ENCODE data around the gene SMOC2.
"Not testable (repeated sequence)": the region's sequence is repeated elsewhere in the genome, so short reads cannot be mapped to it uniquely, and the experiment has no call there.

Gene SMOC2

DNA sequence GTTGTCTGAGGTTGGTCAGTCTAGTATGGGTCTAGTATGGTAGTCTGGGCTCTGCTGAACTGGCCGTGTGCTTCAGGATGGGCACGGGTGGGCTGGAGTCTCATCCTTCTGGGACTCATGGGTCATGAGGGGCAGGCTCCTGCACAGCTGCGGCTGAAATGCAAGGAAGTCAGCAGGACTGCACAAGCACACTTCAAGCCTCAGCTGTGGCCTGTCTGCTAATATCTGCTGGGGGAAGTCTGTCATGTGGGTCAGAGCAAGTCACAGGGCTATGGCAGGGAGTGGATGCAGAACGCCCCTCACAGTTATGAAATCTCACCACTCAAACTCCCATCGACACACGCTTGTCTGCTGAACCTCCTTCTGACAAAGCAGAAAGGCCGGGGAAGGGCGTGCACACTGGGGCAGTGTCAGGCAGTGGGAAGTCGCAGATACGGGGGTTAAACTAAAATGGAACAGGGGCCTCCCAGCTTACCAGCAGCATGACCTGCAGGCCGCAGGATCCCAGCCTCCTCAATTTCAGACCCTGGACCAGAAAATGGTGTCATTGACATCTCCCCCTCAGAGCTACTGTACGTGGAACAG, 229.5 kb downstream of the SMOC2 start:
- DNase-seq: no peak

DNA sequence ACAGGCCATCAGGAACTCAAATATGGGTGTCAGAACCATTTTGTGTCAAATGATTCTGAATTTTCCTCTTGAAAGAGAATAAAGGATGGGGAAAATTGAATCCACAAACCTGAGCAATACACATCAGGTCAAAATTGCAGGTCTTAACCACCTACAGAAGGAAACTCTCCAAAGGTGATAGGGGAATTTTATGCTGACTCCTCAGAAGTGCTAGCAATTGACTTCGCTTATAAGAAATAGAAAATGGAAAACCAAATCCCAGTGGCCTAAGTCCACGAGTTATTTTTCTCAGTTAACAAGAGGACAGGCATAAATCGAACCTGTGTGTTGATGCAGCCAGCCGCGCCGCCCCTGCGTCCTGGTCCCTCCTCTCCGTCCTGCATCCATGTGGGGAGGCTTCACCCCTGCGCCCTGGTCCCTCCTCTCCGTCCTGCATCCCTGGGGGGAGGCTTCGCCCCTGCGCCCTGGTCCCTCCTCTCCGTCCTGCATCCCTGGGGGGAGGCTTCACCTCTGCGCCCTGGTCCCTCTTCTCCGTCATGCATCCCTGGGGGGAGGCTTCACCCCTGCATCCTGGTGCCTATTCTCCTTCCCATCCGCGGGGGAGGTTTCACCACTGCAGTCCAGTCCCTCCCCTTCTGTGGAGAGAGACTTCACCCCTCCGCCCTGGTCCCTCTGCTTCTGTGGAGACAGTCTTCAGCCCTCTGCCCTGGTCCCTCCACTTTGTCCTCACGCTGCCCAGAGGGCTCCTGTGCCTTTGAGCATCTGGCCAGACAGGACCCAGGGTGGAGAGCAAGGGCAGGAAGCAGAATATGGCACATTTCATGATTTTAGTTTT, 230.3 kb downstream of the SMOC2 start:
- DNase-seq: no peak

DNA sequence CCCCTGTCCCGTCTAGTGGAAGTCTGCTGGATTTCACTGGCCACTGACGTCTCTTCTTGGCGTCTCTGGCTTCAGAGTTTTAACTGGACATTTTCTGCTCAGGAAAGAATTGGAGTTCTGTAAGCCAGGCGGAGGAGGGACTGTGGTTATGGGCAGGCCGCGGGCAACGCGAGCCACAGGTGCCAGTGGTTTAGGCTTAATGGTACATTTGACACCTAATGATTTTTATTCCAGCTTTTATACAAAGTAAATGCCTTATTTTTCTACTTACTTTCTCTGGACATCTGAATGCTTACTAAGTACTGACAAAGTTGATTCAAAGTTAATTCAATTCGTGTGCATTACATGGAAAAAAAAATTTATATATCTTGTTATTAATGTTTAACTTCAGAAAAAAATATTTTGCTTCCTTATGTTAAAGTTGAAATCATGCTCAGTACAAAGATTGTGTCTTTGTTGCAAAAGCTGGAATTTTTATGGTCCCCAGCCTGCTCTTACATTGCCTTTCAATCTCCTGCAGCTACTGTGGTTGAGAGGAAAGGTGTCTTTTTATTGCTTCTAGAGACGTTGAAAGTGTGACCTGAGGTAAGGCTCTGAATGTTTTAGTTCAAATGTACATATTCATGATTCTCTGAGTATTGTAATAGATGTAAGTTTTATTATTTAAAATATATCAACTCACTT, 231.0 kb downstream of the SMOC2 start:
- no peak for DNase-seq

DNA sequence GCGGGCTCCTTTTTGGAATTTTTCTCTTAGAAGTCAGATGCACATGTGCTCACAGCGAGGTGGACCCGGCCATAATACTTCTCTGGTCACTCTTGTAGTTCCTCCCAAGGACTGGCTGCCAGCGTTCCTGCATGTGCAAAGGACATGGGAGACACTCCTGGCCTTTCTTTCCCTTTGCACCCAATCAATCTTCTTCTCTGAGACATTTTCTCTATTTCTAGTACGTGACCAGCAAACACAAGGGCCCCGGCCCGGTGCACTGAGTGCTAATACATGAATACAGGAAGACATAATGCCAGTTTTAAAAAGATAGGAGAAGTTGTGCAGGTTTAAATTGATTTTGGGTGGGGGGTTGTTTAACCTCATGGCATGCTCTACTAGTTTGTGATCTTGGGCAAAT, 233.6 kb downstream of the SMOC2 start:
- no peak for DNase-seq

DNA sequence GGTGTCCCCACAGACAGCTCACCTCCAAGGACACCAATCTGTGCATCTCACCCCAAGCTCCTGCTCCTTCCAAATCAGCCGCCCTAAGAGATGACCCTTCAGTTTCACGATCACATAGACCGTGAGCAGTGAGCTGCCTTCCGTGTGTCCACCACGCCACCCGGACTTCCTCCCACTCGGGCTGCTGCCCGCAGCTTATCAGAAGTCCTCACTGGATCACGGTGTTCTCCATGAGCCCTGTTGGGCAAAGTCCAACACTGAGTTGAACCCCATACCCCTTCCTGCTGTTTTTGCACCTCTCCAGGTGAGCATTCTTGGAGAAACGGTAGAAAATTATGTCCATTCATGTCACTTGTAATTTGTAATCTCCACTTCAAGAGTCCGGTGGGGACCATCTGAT, 234.4 kb downstream of the SMOC2 start:
- no peak for DNase-seq

DNA sequence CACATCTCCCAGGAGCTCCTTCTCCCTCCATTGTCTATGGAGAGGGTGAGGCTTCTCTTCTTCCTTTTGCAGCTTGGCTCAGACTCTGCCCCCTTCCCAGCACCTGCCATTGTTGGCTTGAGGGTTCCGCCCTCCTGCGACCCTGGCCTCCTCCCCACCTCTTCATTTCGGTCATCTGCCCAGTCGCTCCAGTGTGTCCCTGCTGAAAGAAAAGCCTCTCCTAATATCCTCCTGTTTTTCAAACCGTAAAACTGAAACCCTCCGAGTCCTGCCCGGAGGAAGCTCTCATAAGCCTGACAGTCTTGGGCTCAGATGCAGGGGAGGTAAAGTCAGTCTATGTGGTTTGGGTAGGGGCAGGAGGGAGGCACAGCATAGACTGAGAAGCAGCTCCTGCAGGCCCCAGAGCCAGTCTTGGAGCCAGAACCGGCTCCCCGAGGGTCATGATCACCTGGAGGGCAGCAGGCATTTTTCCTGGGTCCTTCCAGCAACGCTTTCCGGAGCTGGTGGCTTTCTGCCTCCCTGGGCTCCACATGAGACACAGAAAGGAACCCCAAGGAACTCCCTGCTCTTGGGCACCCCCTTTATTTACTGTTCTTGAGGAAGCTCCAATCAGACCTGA, 235.1 kb downstream of the SMOC2 start:
- DNase-seq: no peak

DNA sequence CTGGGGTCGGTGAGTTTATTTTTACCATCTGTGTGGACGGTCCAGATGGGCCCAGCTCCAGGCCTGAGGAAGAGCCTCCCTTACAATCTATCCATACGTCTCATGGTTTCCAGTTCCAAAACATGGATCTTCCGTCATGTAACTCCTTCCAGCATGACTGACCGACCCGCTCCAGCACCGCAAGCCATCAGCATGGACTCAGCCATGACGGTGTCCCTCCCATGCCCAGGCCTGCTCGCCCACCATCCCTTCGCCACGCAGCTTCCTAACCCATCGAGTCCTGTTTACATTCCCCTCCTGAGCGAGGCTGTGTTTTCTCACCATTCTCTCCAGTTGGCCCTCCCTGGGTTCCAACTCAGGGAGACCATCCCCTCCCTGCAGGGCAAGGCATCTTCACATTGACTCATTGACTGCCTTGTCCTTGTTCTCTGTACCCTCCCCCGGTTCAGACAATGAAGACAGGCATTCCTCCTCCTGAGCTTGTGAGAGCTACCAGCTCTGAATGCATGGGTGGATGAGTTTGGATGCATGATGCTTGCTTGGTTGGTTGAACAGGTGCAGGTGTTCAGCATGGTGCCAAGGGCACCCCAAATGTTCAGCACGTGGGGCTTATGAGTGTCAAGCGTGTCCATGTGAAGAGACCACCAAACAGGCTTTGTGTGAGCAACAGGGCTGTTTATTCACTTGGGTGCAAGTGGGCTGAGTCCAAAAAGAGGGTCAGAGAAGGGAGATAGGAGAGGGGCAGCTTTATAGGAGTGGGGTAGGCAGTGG, 235.8 kb downstream of the SMOC2 start:
- no peak for DNase-seq

DNA sequence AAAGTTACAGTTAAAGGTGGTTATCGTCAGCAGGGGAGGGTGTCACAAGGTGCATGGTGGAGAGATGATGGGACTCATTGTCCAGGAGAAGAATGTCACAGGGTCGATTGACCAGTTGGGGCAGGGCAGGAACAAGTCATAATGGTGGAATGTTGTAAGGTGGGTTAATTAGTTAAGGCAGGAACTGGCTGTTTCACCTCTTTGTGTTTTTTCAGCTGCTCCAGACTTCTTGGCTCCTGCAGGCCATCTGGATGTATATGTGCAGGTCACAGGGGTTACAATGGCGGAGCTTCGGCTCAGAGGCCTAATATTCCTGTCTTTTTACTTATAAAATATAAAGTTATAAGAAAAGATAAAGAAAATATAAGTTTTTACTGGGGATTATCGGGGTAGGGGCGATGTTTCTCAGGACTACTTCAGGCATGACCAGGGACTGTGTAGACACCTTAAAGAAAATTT, 236.4 kb downstream of the SMOC2 start:
- not testable (repeated sequence) for DNase-seq

DNA sequence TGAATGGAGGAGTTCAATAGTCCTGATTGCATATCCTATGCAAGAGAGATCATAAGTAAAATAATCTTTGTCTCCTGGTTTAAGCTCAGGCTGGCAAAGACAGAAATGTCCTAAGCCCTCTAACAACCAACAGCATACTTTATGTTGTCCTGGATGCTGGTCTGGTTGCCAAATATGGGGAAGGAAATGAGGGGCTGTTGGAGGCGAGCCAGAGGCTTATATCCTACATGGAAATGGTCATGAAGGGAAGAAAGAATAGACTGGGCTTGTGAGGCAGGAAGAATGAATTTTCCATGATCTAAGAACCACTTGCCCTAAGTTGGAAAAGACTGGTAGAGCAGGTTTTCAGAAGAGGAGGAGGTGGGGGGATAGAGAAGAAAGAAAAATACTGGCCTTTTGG, 237.1 kb downstream of the SMOC2 start:
- DNase-seq: no peak

DNA sequence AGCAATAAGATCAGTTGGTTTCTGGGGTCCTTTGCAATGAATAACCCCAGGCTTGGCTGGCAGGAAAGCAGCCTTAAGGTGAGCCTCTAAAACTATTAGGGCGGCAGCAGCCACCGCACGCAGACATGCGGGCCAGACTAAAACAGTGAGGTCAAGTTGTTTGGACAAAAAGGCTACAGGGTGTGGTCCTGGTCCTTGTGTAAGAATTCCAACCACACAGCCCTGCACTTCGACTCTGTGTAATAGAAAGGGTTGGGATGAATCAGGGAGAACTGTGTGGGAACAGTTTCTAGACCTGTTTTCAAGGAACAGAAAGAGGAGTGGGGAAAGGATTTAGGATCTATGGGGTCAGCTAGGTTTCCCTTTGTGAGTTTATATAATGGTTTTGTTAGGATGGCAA, 237.6 kb downstream of the SMOC2 start:
- DNase-seq: no peak

DNA sequence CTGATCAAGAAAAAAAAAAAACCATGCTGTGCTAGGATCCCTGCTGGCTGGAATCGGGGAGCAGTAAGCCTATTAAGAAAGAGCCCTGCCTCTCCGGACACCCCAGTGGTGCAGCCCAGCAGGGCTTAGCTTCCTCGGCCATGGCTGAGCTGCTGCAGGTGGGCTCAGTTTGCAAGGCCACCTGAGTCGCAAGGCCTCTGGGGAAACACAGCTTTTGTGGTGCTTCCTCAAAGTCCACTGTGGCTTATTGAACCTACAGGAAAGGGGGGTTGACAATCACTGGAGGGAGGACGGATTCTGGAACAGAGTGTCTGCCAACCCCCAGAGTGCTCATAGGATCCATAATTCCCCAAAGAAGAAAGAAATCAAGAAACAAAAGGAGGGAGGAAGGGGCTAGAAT, 240.8 kb downstream of the SMOC2 start:
- DNase-seq: no peak

DNA sequence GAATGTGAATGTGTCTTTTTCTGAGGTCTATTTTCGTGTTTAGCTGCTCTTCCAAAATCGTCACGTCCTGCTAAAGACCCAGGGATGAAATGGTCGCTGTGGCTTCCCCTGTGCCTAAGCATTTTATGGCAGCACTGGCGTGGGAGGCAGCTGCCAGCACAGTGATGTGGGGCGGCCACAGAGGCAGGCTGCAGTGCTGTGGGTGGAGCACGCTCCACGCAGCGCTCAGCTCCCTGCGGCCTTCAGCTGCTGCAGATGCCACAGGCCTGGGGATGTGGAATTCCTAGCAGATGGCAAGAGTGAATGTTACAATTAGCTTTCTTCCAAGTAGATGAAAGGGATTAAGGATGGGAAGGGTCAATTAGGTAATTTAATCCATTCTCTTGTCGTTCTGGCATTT, 242.6 kb downstream of the SMOC2 start:
- DNase-seq: no peak

DNA sequence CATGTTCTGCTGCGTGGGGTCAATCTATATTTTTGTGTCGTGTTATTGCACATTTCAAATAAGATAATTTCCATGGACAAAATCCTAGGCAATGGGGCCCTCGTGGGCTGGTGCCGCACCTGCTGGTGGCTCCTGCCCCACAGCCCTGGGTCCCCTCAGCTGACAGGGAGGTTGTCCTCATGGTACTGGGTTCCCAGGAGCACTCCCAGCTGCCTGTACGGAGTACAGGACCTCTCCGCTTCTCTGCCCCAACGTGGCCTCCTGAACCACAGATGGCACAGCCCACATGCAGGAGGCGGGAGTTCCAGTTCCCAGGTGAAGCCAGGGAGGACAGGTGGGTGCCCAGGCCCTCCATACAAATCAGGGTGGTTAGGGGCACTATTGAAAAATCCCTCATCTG, 243.5 kb downstream of the SMOC2 start:
- DNase-seq: no peak

DNA sequence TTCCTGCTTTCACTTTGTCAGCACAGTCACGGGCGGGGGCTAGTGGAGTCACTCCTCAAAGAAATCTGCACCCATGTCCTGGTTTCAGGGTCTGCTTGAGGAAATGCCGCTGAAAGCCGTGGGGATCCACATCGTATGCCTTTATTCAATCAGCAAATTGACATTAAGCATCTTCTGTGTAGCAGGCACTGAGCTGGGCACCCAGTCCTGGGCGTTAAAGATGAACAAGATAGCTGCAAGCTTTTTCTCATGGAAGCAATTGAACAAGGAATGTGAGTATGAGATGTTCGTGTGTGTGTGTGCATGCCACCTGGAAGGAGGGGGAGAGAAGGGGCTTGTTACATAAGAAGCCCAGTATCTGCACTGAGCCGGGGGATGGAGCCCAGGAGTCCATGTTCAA, 243.9 kb downstream of the SMOC2 start:
- no peak for DNase-seq

DNA sequence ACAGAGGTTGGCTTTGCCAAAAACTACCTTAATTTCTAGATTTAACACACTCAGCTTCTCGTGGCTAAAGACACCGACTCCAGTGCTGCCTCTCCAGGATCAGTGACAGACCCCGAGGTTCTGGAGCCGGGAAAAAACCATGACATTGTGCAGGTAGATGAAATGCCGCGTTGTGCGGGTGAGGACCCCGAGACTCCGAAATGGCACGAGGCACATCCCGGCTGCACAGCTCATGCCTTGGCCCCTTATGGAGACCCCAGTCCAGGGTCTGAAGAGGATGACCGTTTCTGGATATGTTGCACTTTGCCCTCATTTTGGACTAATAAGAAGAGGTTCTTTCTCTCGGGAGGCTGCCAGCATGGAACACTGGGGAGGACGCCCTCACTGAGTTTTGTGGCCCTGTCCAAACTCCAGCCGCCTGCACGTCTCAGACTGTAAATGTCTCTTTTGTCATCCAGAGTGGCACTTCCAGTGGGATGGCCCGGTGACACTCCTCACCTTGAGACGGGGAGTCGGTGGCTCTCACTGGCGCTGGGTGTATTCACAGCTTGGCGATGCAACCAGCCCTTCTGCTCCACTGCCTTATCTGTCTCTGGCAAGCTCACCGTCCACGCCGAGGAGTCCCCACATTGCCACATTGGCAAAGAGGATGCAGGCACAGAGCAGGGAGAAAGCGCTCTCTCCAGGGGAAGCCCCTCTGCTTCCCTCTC, 245.2 kb downstream of the SMOC2 start:
- no peak for DNase-seq

DNA sequence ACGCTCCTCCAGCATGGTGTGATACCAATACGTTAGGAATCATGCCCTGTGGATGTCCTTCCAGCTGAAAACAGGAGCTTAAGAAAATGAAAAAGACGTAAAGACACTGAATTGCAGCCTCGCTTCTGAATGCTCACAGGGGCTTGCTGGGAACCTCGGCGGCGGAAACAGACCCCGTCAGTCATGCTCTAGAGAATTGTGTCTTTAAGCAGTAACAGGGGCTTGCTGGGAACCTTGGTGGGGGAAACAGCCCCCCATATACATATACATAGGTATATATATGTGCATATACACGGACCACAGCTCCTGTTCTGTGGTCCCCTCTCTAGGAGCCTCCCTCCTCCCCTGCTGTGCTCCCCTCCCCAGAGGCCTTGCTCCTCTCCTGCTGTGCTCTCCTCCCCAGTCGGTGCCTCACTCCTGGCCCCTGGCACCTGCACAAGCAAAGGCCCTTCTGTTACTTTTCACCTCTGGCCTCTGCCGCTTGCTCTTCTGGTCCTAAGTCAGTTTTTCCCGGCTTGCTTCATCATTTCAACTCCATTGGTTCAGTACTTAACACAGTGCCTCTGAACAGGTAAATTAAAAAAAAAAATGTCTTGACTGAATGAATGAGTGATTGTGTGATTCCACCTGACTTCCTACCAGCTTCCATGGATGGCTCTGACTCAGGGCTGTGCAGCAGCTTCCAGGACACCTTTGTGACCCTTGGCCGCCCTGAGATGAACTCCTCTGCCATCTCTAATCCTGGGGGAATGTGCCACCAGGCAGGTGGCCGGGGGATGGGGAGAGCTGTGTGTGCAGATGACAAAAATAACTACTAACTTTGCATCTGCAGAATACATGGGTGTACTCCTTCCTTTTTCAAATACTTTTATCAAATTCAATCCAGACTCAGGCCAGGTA, 246.1 kb downstream of the SMOC2 start:
- no peak for DNase-seq

DNA sequence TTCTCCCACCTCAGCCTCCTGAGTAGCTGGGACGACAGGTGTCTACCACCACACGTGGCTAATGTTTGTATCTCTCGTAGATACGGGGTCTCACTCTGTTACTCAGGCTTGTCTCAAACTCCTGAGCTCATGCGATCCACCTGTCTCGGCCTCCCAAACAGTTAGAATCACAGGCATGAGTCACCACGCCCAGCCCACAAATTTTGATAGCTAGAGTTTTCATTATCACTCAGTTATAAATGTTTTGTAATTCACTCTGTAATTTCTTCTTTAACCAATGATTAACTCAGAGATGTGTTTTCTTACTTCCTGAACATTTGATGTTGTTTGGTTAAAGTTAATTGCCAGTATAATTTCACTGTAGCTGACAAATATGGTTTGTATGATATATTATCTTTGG, 249.3 kb downstream of the SMOC2 start:
- DNase-seq: no peak

DNA sequence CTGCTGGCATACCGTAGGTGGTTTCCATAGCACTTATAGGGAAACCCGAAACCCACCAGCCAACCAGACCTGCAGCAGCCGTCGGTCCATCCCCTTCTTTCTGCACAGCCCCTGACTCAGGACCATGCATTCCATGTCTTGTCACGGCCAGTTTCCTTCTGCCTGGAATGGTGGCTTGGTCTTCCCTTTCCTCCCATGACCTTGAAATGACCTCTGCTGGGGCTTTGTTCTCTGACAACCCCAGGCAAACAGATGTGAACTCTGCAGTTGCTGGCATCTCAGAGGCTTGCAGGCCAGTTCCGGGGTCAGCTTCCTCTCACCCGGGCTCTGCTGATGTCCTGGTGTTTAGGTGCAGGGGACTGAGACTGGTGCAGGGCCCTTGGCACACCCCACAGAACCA, 250.8 kb downstream of the SMOC2 start:
- no peak for DNase-seq

DNA sequence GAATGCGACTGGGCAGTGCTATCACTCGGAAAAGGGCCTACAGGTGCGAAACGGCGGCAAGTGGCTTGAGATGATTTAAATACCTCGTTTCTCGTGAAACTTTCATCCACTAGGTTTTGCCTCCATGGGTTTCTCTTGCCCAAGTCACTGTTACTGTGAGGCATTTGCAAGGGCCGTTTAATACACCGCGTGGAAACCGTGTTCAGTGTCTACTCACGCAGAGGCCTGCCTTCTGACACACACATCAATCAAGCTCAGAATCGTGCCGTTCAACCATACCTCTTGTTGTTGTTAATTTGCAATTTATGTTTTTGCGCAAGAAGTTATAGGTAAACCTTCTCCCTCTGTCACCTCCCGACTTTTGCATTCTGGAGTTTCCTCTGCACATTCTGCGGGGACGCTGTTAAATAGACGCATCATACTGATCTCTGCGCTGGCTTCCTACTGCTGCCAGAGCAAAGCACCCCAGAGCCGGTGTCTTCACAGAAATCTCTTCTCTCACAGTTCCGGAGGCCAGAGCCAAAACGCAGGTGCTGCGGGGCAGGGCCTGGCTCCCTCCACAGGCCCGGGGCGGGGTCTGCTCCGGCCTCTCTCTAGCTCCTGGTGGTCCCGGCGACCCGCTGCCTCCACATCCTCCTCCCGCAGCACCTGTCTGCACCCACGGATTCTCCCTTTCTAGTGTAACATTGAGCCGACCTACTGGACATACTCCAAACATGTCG, 251.4 kb downstream of the SMOC2 start:
- DNase-seq: no peak

DNA sequence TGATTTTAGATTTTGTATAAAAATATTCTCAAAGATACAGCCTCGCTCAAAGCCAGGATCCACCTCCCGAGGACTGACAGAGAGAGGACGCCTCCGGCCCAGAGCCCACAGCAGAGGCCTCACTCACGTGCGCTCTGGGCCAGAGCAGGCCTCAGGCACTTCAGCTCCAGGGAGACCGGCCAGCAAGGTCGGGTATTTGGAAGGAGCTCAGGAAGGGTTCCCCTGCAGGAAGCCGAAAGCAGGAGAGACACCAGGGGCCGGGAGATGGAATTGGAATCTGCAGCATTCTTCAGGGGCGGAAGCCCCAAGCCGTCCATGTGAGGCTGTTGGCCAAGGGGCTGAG, 251.9 kb downstream of the SMOC2 start:
- DNase-seq: not testable (repeated sequence)

DNA sequence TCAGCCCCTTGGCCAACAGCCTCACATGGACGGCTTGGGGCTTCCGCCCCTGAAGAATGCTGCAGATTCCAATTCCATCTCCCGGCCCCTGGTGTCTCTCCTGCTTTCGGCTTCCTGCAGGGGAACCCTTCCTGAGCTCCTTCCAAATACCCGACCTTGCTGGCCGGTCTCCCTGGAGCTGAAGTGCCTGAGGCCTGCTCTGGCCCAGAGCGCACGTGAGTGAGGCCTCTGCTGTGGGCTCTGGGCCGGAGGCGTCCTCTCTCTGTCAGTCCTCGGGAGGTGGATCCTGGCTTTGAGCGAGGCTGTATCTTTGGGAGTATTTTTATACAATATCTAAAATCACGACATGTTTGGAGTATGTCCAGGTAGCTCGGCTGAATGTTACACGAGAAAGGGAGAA, 253.8 kb downstream of the SMOC2 start:
- DNase-seq: not testable (repeated sequence)
